Measurements from ENCODE around the gene CAPZB. TPM values are rescaled to one million over a fixed set of nuclear protein-coding genes. Genes with fewer than 3 reads are reported as not detected.
A peak's percentile ranks its signal among the peaks of the same experiment; 100 is the strongest.

The CAPZB gene
- total and polyA plus RNA-seq, 11 donors, result 77.8 to 348 (median 237) TPM

- Histone ChIP-seq H3K9me3 (no peaks in the 10 kb centered on the region), H3K4me1 (peaks cover 7 to 92% (median 60%) of the 10 kb centered on the region in 12 donors), H3K4me3 (no peak overlapping the region), H3K36me3 (peaks cover 0 to 80% (median 16%) of the 10 kb centered on the region in 9 donors), H3K27ac (peak overlapping the region in 11 of 12 donors; percentile 26 to 83 (median 63)), H3K27me3 (no peaks in the 10 kb centered on the region)
- TF ChIP-seq CTCF (IDR thresholded peaks at IDR 0.05) (no peak), POLR2A (IDR thresholded peaks at IDR 0.05) (no peak)
- ATAC-seq (peak; percentile 28 to 78 (median 56)), DNase-seq (no peak)
- intact Hi-C loops (cut with DNase I), result no loop called here
- 8 to 19% (median 12%) methylated on average over 2 of the region's 2 CpGs for WGBS, 4 donors
Measured at GRCh38 chr1:19414515-19415121, 70.7 kb downstream of the CAPZB start.

- ATAC-seq (peak in 1 of 4 donors; percentile 13), DNase-seq (no peak)
- Histone ChIP-seq H3K4me1 (peaks cover 7 to 86% (median 58%) of the 10 kb centered on the region in 12 donors), H3K27ac (peak overlapping the region in 11 of 12 donors; percentile 26 to 83 (median 63)), H3K4me3 (no peak overlapping the region), H3K27me3 (no peaks in the 10 kb centered on the region), H3K9me3 (no peaks in the 10 kb centered on the region), H3K36me3 (peaks cover 0 to 80% (median 10%) of the 10 kb centered on the region in 9 donors)
- TF ChIP-seq POLR2A (IDR thresholded peaks at IDR 0.05) (no peak), CTCF (IDR thresholded peaks at IDR 0.05) (no peak)
- 63 to 68% (median 66%) methylated on average over 12 of the region's 12 CpGs for WGBS, 4 donors
- intact Hi-C loops (cut with DNase I), result no loop called here
Measured at GRCh38 chr1:19413999-19414398, 71.3 kb downstream of the CAPZB start.

GRCh38 chr1:19412654-19413053, 72.7 kb downstream of the CAPZB start:
- 91 to 96% (median 92%) methylated on average over 8 of the region's 8 CpGs for WGBS, 4 donors
- no peak for ATAC-seq
- Histone ChIP-seq H3K27me3 (no peaks in the 10 kb centered on the region), H3K9me3 (no peaks in the 10 kb centered on the region), H3K36me3 (peaks cover 0 to 76% (median 3%) of the 10 kb centered on the region in 9 donors), H3K4me3 (no peak overlapping the region), H3K4me1 (peaks cover 7 to 87% (median 59%) of the 10 kb centered on the region in 12 donors), H3K27ac (peak overlapping the region in 5 of 12 donors; percentile 52 to 83 (median 77))
- TF ChIP-seq CTCF (IDR thresholded peaks at IDR 0.05), result no peak
- no peak for TF ChIP-seq POLR2A (IDR thresholded peaks at IDR 0.05)
- intact Hi-C loops (cut with DNase I), result no loop called here
- DNase-seq, result no peak

GRCh38 chr1:19411612-19412011, 73.7 kb downstream of the CAPZB start:
- no peaks in the 10 kb centered on the region for H3K27me3 ChIP-seq
- no peak for ATAC-seq
- H3K4me3 ChIP-seq, result no peak overlapping the region
- intact Hi-C loops (cut with DNase I), result no loop called here
- H3K27ac ChIP-seq, result peak overlapping the region in 1 of 12 donors; percentile 83
- 76 to 85% (median 79%) methylated on average over 6 to 8 of the region's 8 CpGs for WGBS, 4 donors
- no peak for DNase-seq
- no peak for TF ChIP-seq CTCF (IDR thresholded peaks at IDR 0.05)
- no peak for TF ChIP-seq POLR2A (IDR thresholded peaks at IDR 0.05)
- H3K36me3 ChIP-seq, result peaks cover 0 to 66% (median 3%) of the 10 kb centered on the region in 9 donors
- H3K9me3 ChIP-seq, result no peaks in the 10 kb centered on the region
- peaks cover 7 to 86% (median 53%) of the 10 kb centered on the region in 12 donors for H3K4me1 ChIP-seq
